WI38 (cell line): ENCODE results near the gene RASD1.

ENCODE experiments used
- H3K4me3 ChIP-seq: 2 replicates; pipeline ENCODE4 v1.5.1; 2011; ENCODE audit warnings: low read depth, mild to moderate bottlenecking, control low read depth, low read length
- CTCF ChIP-seq: IDR thresholded peaks from 2 replicates; pipeline ENCODE4 v1.5.1; 2012; ENCODE audit warnings: low read depth, mild to moderate bottlenecking, control low read depth, low read length

The RASD1 gene

GRCh38 chr17:17540278-17540906 is 44.2 kb upstream of the RASD1 start:
- no peak for TF ChIP-seq CTCF

GRCh38 chr17:17539591-17539990 is 43.4 kb upstream of the RASD1 start:
- TF ChIP-seq CTCF: no peak

More at GRCh38 chr17:17540278-17540906, 44.2 kb upstream of the RASD1 start:
- no peak overlapping the region for H3K4me3 ChIP-seq

DNA sequence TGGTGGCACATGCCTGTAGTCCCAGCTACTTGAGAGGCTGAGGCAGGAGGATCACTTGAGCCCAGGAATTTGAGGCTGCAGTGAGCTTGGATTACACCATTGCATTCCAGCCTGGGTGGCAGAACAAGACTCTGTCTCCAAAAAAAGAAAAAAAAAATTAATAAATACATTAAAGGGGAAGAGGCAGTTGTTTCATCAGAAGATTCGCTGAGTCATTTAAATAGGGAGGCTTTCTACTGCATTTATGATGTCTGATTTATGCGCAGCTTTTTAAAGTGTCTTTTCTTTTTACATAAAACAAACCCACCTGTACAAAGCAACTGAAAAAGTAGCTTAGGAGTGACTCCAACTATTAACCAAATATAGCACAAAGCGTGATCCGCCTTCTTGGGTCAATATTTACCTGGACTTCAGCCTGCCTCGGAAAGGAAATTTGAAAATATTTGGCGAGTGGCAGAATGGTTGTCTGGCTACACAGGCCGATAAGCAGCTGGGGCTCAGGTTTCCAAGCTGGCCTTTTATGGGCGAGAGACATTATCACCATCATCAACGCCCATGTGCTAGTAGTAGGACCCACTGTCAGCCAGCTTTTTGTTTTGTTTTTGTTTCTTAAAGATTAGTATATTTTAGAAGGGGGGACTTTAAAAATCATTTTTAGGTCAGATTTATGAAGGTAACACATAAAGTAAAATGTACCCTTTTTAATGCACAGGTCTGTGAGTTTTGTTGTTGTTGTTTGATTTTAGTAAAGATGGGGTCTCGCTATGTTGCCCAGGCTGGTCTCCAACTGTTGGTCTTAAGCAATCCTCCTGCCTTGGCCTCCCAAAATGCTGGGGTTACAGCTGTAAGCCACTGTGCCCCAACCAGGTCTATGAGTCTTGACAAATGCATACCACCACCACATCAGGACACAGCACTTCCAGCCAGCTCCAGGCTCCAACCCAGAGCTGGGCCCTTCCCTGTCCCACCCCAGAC is 42.5 kb upstream of the RASD1 start:
- no peak overlapping the region for H3K4me3 ChIP-seq
- no peak for TF ChIP-seq CTCF

More at GRCh38 chr17:17539591-17539990, 43.4 kb upstream of the RASD1 start:
- H3K4me3 ChIP-seq: no peak overlapping the region

DNA sequence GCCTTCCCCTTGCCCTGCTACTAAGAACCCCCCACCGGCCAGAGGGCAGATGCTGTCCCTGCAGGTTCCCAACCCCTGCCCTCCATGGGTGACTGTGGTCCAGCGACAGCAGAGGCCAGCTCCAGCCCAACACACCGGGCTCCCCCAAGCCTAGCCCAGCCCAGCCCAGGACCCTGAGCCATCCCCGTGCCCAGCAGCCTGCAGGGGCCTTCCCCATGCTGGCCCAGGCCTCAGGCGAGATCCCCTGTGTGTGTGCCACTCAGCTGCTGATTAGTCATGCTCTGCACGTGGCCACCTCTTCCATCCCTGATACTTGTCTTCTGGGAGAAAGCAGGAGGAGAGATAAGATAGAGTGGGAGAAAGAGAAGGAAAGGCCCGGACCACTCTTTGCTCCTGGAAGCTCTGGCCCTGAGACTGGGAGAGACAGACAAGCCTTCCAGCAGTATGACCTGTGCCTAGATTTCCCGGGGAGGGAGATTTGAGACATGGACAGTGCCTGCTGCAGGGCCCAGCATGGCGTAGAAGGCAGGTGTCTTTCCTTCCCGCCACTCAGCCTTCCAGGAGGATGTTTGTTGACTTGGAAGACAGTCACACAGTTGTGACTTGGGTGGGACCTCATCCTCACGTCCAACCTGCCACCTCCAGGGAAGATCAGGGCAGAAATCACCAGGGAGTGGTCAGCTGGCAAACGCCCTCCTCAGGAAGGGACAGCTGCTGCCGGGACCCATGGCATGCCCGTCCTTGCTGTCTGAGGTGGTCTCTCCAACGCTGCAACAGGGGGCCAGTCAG is 41.3 kb upstream of the RASD1 start:
- no peak overlapping the region for H3K4me3 ChIP-seq
- no peak for TF ChIP-seq CTCF

DNA sequence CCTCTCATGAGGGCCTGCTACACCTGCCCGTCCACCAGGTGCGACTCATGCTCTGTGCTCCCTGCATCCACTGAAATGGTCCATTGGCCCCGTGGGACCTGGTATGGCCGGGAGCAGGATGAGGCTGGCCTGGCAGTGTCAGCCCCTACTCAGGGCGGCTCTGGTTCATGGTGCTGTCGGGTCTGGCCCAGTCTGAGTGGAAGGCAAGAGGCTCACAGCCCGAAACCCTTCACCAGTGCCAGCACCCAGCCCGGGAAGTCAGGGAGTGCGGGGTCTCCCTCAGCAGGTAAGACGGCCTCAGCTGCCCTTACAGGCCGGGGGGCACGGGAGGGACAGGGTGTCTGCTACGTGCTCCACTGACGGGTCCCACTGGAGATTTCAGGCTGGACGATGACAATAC is 40.5 kb upstream of the RASD1 start:
- no peak overlapping the region for H3K4me3 ChIP-seq
- no peak for TF ChIP-seq CTCF

DNA sequence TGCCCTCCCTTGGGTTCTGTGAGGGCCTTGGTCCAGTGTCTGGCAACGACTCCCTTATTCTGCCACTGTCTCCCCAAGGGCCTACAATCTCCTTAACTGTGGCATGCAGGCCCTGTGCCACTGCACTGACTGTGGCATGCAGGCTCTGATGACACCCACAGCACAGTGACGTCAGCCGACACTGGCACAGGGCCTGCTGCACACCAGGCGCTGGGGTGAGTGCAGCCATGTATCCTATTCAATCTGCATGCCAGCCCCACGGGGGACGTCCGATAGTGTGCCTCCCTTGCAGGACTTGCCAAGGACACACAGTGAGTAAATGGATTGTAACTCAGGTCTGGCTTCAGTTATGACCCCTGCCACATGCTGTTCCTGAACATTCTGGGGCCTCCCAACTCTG is 39.8 kb upstream of the RASD1 start:
- H3K4me3 ChIP-seq: no peak overlapping the region
- TF ChIP-seq CTCF: no peak
